ENCODE measurements around the gene DUS4L. TPM values are rescaled to one million over a fixed set of nuclear protein-coding genes. Genes with fewer than 3 reads are reported as not detected.
A peak's percentile ranks its signal among the peaks of the same experiment; 100 is the strongest.

Gene DUS4L
- polyA plus RNA-seq, 1 donor from 2014 or later = 24.2 TPM

GRCh38 chr7:107560898-107561516 lies 2.8 kb upstream of the DUS4L start:
- TF ChIP-seq EP300 (conservative IDR thresholded peaks at IDR 0.05; ENCODE audit: poor library complexity, severe bottlenecking) (no peak), TAF1 (IDR thresholded peaks at IDR 0.05; ENCODE audit: low read depth) (no peak), CTCF (IDR thresholded peaks at IDR 0.05; ENCODE audit: poor library complexity, severe bottlenecking) (no peak)
- no peaks in the 10 kb centered on the region for H4K20me1 ChIP-seq (ENCODE audit: insufficient read depth)
- no peaks in the 10 kb centered on the region for H3K9me3 ChIP-seq (ENCODE audit: low read length)
- no peak overlapping the region for H3K27ac ChIP-seq (ENCODE audit: low read length)
- H2AFZ ChIP-seq (ENCODE audit: low read depth, low read length) = no peak overlapping the region
- no peaks in the 10 kb centered on the region for H3K9me2 ChIP-seq (ENCODE audit: insufficient read depth, low read length)
- H3K9ac ChIP-seq (ENCODE audit: low read length) = no peak overlapping the region
- H3K79me2 ChIP-seq (replicated peaks; ENCODE audit: insufficient read depth, low read length) = peaks cover 29% of the 10 kb centered on the region
- H3K4me2 ChIP-seq (ENCODE audit: low read length) = no peak overlapping the region
- H3K27me3 ChIP-seq (ENCODE audit: insufficient read depth, low read depth, low read length) = no peaks in the 10 kb centered on the region
- no peak overlapping the region for H3K4me3 ChIP-seq (ENCODE audit: low read length)
- no peaks in the 10 kb centered on the region for H3F3A ChIP-seq (ENCODE audit: insufficient read depth, low read length, poor library complexity, severe bottlenecking)
- H3K36me3 ChIP-seq (ENCODE audit: insufficient read depth, low read length) = peaks cover 4% of the 10 kb centered on the region

GRCh38 chr7:107563081-107563774 lies 543 bp upstream of the DUS4L start:
- no peaks in the 10 kb centered on the region for H3K36me3 ChIP-seq (ENCODE audit: insufficient read depth, low read length)
- peak overlapping the region; percentile 89 for H3K4me3 ChIP-seq (ENCODE audit: low read length)
- no peaks in the 10 kb centered on the region for H4K20me1 ChIP-seq (ENCODE audit: insufficient read depth)
- H3K9me2 ChIP-seq (ENCODE audit: insufficient read depth, low read length) = no peaks in the 10 kb centered on the region
- H3K9ac ChIP-seq (ENCODE audit: low read length) = peak overlapping the region; percentile 86
- no peaks in the 10 kb centered on the region for H3K27me3 ChIP-seq (ENCODE audit: insufficient read depth, low read depth, low read length)
- H3K27ac ChIP-seq (ENCODE audit: low read length) = peak overlapping the region; percentile 51
- peaks cover 29% of the 10 kb centered on the region for H3K79me2 ChIP-seq (replicated peaks; ENCODE audit: insufficient read depth, low read length)
- no peaks in the 10 kb centered on the region for H3K9me3 ChIP-seq (ENCODE audit: low read length)
- H3F3A ChIP-seq (ENCODE audit: insufficient read depth, low read length, poor library complexity, severe bottlenecking) = no peaks in the 10 kb centered on the region
- TF ChIP-seq, protein P1, sequence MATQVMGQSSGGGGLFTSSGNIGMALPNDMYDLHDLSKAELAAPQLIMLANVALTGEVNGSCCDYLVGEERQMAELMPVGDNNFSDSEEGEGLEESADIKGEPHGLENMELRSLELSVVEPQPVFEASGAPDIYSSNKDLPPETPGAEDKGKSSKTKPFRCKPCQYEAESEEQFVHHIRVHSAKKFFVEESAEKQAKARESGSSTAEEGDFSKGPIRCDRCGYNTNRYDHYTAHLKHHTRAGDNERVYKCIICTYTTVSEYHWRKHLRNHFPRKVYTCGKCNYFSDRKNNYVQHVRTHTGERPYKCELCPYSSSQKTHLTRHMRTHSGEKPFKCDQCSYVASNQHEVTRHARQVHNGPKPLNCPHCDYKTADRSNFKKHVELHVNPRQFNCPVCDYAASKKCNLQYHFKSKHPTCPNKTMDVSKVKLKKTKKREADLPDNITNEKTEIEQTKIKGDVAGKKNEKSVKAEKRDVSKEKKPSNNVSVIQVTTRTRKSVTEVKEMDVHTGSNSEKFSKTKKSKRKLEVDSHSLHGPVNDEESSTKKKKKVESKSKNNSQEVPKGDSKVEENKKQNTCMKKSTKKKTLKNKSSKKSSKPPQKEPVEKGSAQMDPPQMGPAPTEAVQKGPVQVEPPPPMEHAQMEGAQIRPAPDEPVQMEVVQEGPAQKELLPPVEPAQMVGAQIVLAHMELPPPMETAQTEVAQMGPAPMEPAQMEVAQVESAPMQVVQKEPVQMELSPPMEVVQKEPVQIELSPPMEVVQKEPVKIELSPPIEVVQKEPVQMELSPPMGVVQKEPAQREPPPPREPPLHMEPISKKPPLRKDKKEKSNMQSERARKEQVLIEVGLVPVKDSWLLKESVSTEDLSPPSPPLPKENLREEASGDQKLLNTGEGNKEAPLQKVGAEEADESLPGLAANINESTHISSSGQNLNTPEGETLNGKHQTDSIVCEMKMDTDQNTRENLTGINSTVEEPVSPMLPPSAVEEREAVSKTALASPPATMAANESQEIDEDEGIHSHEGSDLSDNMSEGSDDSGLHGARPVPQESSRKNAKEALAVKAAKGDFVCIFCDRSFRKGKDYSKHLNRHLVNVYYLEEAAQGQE (IDR thresholded peaks at IDR 0.05; ENCODE audit: borderline replicate concordance) = no peak
- no peak for TF ChIP-seq CTCF (IDR thresholded peaks at IDR 0.05; ENCODE audit: poor library complexity, severe bottlenecking)
- TF ChIP-seq RAD21 (conservative IDR thresholded peaks at IDR 0.05) = no peak
- no peak for TF ChIP-seq MXI1 (conservative IDR thresholded peaks at IDR 0.05; ENCODE audit: poor library complexity, severe bottlenecking)
- TF ChIP-seq POLR2AphosphoS5 (IDR thresholded peaks at IDR 0.05) = no peak
- TF ChIP-seq EZH2 (IDR thresholded peaks at IDR 0.05; ENCODE audit: borderline replicate concordance, insufficient read depth, low read length, poor library complexity, severe bottlenecking) = no peak
- no peak for TF ChIP-seq EP300 (conservative IDR thresholded peaks at IDR 0.05; ENCODE audit: poor library complexity, severe bottlenecking)
- TF ChIP-seq TAF1 (IDR thresholded peaks at IDR 0.05; ENCODE audit: low read depth) = no peak
- TF ChIP-seq SMC3 (conservative IDR thresholded peaks at IDR 0.05; ENCODE audit: poor library complexity) = no peak
- peak overlapping the region; percentile 22 for H3K4me2 ChIP-seq (ENCODE audit: low read length)
- H2AFZ ChIP-seq (ENCODE audit: low read depth, low read length) = peak overlapping the region; percentile 99

All from neural cell (in vitro differentiated cells).